ENCODE measurements around the gene ARRB1. TPM values are rescaled to one million over a fixed set of nuclear protein-coding genes. Genes with fewer than 3 reads are reported as not detected.
"Not testable (repeated sequence)": the region's sequence is repeated elsewhere in the genome, so short reads cannot be mapped to it uniquely, and the experiment has no call there.

The ARRB1 gene
- polyA plus RNA-seq: 10 to 100 TPM; 28.2 to 36.6 (median 35.8) TPM

DNA sequence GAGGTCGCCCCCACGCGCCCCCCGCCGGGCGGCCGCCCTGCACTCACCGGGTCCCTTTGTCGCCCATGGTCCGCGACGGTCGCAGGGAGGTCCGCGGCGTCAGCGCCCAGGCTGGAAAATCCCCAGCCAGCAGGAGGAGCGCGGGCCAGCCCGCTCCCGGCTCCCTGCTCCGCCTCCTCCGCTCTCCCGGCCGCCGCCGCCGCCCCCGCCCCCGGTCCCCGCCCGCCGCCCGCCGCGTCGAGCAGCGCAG lies at the start of gene ARRB1:
Gene ARRB1 (minus strand): TSS at position 121 of the 250 bp plus-strand sequence. CDS start 54 bp downstream, at position 67.
- peak within 1 kb of the TSS; percentile 36 for H3K27ac ChIP-seq (ENCODE audit: low read depth, low read length)
- WGBS, 3 donors: 0 to 1% (median 1%) methylated on average over 29 to 38 of the region's 38 CpGs

DNA sequence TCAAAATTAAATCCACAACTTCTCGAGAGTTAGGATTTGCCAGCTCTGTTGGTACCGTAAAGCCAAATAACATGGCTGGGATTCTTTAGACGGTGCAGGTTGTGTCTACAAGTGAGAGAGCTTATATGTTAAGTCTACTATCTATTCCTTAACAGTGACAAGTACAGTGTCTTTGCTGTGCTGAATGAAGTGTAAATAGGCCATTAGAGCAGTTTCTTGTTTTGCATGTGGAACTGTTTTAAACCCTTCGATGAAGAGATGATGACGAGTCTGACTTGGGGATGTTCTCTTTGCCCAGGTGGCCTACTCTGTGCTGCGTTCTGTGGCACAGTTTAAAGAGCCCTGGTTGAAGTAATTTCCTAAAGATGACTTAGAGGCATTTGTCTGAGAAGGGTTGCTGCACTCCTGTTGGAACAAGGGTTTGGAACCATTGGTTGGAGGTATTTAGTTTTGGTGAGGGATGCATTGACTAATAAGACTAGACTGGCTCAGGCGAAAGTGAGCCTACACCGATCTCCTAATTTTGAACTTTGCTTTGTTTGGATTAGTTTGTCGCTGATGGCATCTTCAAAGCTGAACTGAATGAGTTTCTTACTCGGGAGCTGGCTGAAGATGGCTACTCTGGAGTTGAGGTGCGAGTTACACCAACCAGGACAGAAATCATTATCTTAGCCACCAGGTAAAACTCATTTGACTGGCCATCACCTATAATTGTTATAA lies 48.8 kb upstream of the ARRB1 start:
- 10 to 13% (median 11%) methylated on average over 11 of the region's 11 CpGs for WGBS, 3 donors
- H3K27ac ChIP-seq (ENCODE audit: low read depth, low read length): no peak overlapping the region

DNA sequence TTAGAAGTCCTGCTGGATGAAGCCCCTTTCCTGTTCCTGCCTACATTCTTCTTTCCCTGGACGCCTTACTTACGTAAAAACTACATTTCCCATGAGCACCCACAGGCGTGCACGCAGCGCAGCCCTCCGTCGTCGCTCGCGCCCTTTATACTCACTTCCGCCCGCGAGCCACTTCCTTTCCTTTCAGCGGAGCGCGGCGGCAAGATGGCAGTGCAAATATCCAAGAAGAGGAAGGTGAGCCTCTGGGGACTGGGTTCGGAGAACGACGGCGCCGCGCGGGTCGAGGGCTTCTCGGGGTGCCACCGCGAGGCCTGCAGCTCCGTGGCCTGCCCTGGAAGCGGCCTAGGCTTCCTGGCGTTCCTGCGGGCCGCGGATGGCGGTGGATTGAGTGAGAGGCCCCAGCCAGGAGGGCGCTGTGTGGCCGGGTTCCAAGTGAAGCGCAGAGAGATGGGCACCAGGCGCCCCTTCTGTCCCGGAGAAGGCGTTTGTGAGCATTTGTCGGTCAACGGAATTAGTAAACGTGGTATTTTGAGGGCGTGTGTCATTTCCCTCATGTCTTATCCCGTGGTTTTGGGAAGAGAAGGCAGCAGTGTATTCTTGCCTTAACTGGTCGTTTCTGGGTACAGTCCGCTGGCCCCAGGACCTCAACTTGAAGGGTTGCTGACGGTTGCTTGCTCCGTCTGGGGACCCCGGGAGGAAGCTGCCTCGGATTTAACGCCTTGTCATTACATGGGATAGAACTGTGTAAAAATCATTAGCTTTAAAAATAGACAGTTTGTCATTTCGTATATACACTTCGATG lies 48.1 kb upstream of the ARRB1 start, which contains the start of gene RPS3:
Gene RPS3 (plus strand): TSS at position 175 of the 802 bp plus-strand sequence. CDS start 30 bp downstream, at position 205.
- H3K27ac ChIP-seq (ENCODE audit: low read depth, low read length): peak within 1 kb of the TSS; percentile 36
- WGBS, 3 donors: 0 to 1% (median 0%) methylated on average over 55 of the region's 55 CpGs

DNA sequence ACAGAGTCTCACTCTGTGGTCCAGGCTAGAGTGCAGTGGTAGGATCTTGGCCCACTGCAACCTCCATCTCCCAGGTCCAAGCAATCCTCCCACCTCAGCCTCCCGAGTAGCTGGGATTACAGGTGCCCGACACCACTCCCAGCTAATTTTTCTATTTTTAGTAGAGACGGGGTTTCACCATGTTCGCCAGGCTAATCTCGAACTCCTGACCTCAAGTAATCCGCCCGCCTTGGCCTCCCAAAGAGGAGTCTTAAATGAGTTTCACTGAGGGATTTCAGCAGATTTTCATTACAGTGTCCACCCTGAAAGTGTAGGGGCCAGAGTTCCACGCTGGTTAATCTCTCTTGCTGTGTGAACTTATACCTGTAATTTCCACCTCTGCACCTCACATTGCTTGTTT lies 47.4 kb upstream of the ARRB1 start:
- no peak overlapping the region for H3K27ac ChIP-seq (ENCODE audit: low read depth, low read length)
- 70 to 78% (median 77%) methylated on average over 8 of the region's 8 CpGs for WGBS, 3 donors

DNA sequence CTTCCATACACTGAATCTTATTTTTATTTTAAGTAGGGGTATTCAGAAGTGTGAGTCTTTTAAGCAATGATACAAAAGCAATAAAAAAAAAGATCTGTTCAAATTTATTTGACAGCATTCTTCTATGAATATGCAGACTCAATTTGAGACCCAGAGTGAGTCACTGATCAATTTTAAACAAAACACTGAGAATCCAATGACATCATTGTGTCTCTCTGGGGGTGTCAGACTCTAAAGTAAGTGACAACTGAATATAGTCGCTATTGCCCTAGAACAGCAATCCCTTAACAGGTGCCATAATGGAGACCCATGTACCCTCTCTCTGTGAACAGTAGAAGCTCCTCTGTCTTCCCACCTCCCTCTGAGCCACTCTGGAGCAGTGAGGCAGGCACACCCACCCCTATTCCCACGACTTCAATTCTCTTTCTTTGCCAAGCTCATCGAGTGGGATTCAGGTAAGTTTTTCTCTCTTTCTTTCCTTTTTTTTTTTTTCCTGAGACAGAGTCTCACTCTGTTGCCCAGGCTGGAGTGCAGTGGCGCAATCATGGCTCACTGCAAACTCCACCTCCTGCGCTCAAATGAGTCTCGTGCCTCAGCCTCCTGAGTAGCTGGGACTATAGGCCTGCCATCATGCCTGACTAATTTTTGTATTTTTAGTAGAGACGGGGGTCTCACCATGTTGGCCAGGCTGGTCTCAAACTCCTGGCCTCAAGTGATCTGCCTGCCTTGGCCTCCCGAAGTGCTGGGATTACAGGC lies 42.8 kb upstream of the ARRB1 start:
- WGBS, 3 donors: 76 to 85% (median 83%) methylated on average over 8 of the region's 8 CpGs
- H3K27ac ChIP-seq (ENCODE audit: low read depth, low read length): no peak overlapping the region

DNA sequence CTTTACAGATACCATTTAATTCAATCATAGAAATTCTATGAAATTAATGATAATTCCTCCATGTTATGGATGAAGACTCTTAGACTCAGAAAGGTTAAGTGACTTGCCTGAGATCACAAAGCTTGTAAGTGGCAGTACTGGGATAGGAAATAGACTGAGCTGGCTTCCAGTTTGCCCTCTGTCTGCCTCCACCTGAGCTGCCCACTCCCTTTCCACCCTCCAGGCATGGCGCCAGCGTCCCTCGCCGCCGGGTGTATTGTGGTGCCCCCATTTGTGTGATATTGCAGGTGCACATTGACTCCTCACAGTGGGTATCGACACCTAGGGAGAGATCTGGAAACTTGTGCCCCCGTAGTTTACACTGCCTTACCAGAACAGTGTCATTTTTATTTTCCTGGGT lies 38.5 kb upstream of the ARRB1 start:
- no peak overlapping the region for H3K27ac ChIP-seq (ENCODE audit: low read depth, low read length)
- WGBS, 3 donors: 87 to 92% (median 90%) methylated on average over 7 of the region's 7 CpGs

DNA sequence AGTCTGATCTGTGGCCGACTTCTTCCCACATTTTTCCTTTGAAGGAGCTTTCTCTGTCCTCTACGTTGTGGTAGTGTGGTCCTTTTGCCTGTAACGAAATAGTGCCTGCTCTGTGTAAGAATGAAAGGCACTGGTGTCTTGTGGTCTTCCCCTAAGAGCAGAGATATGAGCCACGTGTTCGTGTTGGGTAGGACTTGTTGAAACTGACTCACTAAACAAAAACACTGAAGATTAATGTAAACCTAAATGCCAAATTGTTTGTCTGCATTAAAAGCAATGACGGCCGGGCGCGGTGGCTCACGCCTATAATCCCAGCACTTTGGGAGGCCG lies 37.8 kb upstream of the ARRB1 start:
- H3K27ac ChIP-seq (ENCODE audit: low read depth, low read length): no peak overlapping the region

DNA sequence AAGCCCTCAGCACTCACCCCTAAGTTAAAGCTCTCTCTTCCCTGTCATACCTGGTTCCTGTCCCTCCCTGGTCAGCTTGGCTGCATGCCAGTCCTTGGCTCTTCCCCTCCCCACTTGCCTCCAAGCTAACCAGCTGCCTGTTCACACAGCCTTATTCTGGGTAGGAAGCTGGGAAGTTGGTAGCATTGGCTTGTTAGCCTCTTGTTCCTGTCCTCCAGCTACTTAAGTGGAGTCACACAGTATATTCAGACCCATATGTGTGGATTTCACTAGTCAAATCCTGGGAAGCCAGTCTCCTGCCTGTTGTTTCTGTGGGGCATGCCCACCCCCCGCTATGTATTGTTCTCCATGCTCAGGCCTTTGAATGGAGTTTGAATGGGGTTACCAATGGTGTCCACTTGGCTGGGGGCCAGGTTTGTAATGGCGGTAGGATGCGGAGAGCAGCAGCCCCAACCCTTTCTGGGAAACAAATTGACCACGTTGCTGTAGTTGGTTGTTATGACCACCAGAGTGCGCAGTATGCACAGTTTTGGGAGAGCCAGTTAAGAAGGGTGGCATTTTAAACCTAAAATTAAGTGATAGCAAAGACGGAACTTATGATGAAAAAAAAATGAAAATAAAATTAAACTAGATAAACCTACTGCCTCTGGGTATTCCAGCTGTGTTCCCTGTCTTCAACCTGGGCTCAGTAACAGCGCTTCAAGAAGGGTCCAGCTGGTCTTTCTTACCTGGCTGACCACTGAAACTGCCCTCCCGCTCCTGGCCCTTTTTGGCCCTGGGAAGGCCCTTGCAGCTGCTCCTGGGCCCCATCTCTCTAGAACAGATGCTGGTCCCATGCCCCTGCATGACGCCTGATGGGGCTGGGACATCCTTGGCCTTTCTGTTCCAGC lies 37.2 kb upstream of the ARRB1 start:
- 28 to 29% (median 29%) methylated on average over 9 of the region's 9 CpGs for WGBS, 3 donors
- no peak overlapping the region for H3K27ac ChIP-seq (ENCODE audit: low read depth, low read length)

More for the DNA sequence above, 37.8 kb upstream of the ARRB1 start:
- WGBS, 3 donors: 74 to 75% (median 75%) methylated on average over 11 of the region's 11 CpGs

DNA sequence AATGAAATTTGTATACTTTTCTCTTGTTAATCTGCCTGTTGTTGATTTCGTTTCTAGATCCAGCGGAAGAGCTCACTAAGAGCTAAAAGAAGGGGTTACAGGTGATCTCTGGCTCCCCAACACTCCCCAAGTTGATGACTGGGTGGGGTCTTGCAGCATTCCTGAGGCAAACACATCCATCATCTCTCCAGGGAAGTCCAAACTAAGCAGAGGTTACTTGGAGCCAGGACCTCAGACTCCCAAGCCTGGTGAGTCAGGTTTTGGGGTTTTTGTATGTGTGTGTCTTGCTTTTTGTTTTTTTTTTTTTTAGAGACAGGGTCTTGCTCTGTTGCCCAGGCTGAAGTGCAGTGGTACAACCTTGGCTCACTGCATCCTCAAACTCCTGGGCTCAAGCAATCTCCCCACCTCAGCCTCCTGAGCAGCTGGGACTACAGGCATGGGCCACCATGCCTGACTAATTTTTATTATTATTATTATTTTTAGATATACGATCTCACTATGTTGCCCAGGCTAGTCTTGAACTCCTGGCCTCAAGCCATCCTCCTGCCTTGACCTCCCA lies 36.4 kb upstream of the ARRB1 start:
- WGBS, 3 donors: 70 to 76% (median 71%) methylated on average over 3 of the region's 3 CpGs
- H3K27ac ChIP-seq (ENCODE audit: low read depth, low read length): no peak overlapping the region

DNA sequence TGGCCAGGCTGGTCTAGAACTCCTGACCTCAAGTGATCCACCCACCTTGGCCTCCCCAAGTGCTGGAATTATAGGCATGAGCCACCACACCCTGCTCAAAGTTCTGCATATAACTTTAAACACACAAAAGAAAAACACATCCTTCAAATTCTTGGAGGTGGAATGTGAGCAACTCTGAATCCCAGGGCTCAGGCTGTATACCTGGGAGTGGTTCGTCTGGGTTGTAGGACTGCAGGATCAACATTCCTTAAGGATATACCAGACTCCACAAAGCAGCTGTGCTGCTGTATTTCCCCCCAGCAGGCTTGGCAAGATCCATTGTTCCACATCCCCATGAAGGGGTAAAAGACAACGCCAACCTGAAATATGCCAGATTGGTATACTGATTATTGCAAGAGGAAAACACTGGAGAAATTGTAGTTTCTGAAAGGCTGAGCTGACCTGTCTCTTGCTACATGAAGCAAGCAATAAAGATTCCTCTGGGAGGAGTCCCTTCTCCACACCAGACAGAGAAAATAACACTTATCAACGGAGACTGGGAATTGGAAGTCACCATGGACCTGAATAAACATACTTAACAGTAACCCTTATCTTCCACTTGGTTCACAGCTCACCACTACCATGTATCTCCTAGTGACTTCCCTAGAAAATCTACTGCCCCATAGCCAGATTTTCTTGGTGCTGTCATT lies 35.6 kb upstream of the ARRB1 start:
- H3K27ac ChIP-seq (ENCODE audit: low read depth, low read length): no peak overlapping the region
- WGBS, 3 donors: 60 to 74% (median 69%) methylated on average over 3 of the region's 3 CpGs

DNA sequence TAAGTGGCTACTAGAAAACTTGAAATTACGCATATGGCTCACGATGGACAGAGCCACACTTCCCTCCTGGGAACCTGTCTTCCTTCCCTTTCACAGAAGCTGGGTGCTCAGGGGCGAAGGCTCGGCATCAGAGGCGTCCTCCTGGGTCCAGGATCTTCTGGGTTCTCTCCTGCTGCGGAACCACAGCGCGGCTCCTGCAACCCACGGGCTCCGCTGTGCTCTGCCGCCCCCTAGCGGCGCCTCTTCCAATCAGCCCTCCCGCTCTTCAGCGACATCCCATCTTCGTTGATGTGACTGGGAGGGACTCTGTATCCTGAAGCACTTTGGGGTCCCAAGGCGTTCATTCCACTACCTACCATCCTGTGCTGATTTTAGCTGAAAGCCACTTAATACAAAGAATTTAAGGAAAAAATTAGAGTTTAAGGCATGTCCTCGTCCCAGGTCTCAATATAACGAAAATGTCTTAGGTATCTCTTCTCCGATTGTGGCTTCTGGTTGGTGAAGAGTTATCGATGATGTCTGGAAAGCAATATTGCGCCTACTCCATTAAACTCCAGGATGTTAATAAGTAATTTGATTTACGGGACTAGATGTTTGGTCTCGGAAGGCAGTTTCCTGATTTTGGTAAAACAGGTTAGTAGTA lies 33.1 kb upstream of the ARRB1 start:
- H3K27ac ChIP-seq (ENCODE audit: low read depth, low read length): no peak overlapping the region
- 20 to 23% (median 22%) methylated on average over 24 of the region's 24 CpGs for WGBS, 3 donors

DNA sequence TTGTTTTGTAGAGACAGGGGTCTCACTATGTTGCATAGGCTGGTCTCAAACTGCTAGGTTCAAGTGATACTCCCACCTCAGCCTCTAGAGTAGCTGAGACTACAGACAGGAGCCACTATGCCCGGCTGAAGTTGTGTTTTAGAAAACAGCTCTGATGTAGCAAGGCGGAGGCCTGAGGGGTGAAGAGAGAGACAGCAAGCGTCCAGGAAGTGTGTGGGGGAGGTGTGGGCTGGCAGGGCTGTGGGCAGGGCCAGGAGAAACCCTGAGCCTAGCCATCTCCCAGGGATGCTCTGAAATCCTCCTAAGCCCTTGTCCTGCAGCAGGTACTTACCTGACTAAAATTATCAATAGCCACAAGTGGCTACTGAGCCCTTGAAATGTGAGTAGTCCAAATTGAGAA lies 31.8 kb upstream of the ARRB1 start:
- 55 to 88% (median 56%) methylated on average over 3 of the region's 3 CpGs for WGBS, 3 donors
- no peak overlapping the region for H3K27ac ChIP-seq (ENCODE audit: low read depth, low read length)

DNA sequence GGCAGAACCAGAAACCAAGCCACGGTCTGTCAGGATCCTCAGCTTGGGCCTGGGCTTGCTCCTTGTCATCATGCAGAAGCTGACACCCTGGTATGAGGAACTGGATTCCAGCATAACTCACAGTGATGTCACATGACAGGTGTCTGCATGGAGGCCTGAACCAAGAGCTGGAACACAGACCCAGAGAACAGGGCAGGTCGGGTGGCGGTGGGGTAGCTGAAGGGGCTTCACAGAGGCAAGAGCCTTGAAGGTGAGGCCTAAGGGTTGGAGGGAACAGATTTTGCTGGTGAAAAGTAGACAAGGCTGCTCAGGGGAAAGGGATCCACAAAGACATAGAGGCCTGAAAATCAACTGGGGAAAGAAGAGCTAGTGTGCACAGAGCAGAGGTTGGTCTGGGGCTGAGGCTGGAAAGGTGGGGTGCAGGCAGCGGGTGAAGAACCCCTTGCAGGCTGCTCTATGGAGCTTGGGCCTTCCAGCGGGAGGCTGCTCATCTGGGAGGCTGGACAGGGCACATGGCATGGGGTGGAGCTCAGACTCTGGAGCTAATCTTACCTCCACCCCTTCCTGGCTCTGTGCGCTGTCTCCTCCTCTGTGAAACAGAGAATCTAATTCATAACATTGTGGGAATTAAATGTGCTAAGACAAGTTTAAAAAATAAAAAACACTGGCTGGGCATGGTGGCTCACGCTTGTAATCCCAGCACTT lies 29.4 kb upstream of the ARRB1 start:
- WGBS, 3 donors: 63 to 82% (median 73%) methylated on average over 7 of the region's 7 CpGs
- no peak overlapping the region for H3K27ac ChIP-seq (ENCODE audit: low read depth, low read length)

DNA sequence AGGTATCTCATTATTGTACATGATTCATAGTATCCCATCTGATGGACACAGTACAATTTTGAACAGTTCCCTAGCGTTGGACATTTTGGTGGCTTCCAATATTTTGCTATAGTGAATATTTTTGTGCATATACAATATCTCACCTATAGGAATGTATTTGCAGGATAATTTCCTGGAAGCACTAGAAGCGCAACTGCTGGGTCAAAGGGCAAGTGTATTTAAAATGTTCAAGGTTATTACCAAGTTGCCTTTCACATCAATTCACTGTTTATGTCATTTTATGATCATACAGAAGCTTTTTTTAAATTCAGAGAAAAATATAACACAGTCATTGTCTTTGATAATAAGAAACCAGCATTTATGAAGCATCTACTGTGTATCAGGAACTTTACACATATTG lies 28.8 kb upstream of the ARRB1 start:
- WGBS, 3 donors: 77 to 99% (median 95%) methylated on average over 2 of the region's 2 CpGs
- H3K27ac ChIP-seq (ENCODE audit: low read depth, low read length): no peak overlapping the region

DNA sequence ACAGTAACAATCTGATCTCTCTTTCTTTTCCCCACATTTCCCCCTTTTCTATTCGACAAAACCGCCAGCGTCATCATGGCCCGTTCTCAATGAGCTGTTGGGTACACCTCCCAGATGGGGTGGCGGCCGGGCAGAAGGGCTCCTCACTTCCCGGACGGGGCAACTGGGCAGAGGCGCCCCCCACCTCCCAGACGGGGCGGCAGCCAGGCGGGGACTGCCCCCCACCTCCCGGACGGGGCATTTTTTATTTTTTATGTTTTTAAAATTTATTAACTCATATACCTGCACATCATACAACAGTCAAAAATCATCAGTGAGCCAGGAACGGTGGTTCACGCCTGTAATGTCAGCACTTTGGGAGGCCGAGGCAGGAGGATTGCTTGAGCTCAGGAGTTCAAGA lies 27.3 kb upstream of the ARRB1 start:
- H3K27ac ChIP-seq (ENCODE audit: low read depth, low read length): not testable (repeated sequence)
- WGBS, 3 donors: 93 to 96% (median 95%) methylated on average over 17 of the region's 17 CpGs

DNA sequence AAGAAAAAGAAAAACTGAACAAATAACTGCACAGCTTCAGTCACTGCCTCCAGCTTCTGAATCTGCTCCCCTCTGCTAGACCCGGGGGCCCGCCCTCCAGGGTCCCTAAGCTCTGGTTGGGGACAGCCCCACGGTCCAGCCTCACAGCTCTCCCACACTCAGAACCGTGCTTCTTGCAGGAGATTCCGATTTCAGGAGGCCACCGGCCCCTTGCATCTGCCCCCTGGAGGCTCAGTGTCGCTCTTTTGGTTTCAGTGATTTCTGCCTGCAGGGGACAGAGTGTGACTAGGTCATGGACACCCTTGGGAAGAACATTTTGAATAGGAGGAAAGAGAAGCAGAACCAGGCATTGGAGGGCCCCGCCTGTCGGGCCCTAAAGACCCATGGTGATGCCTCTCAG lies 24.7 kb upstream of the ARRB1 start:
- WGBS, 3 donors: 79 to 87% (median 87%) methylated on average over 9 of the region's 9 CpGs
- H3K27ac ChIP-seq (ENCODE audit: low read depth, low read length): no peak overlapping the region

DNA sequence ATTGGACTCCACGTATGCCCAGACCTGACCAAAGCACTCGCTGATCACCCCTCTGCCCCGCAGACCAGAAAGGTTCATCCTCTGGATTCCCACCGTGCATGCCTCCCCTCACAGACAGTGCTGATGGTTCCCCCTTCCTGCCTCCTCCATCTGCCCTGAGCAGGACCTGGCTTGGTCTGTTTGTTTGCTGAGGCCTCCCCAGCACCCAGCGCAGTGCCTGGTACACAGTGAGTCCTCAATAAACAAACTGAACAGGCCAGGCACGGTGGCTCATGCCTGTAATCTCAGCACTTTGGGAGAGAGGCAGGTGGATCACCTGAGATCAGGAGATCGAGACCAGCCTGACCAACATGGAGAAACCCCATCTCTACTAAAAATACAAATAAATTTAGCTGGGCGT lies 24.2 kb upstream of the ARRB1 start:
- 84 to 90% (median 88%) methylated on average over 8 of the region's 8 CpGs for WGBS, 3 donors
- no peak overlapping the region for H3K27ac ChIP-seq (ENCODE audit: low read depth, low read length)
